NK-92 (cell line): ENCODE measurements around the gene KLK11.
"Not testable (repeated sequence)": the region's sequence is repeated elsewhere in the genome, so short reads cannot be mapped to it uniquely, and the experiment has no call there.

Experiments
- DNase-seq: peaks from one replicate; lab custom pipeline; 2025; ENCODE audit not compliant: unreplicated experiment; lab: John Stamatoyannopoulos, UW

KLK11 gene

GRCh38 chr19:51006406-51006805 lies 20.0 kb downstream of the KLK11 start:
- DNase-seq: no peak

- no peak for DNase-seq
Measured at GRCh38 chr19:51005248-51005647, 21.2 kb downstream of the KLK11 start.

GRCh38 chr19:51003316-51003715 lies 23.1 kb downstream of the KLK11 start:
- DNase-seq: no peak

GRCh38 chr19:51002542-51003311 lies 23.7 kb downstream of the KLK11 start:
- DNase-seq: no peak

- no peak for DNase-seq
Measured at GRCh38 chr19:51002089-51002532, 24.3 kb downstream of the KLK11 start.

GRCh38 chr19:51001515-51001914 lies 24.9 kb downstream of the KLK11 start, which contains the start of gene KLK8:
Gene KLK8, minus strand, starts transcription at chr19:51001604. Its CDS starts 437 bp downstream, at chr19:51001167.
- no peak for DNase-seq

- DNase-seq: no peak
Measured at GRCh38 chr19:51000981-51001380, 25.4 kb downstream of the KLK11 start.

- DNase-seq: no peak
Measured at GRCh38 chr19:51000426-51000825, 26.0 kb downstream of the KLK11 start.

- DNase-seq: no peak
Measured at GRCh38 chr19:50998686-50999085, 27.7 kb downstream of the KLK11 start.

- DNase-seq: no peak
Measured at GRCh38 chr19:50998061-50998460, 28.4 kb downstream of the KLK11 start.

- DNase-seq: no peak
Measured at GRCh38 chr19:50994129-50994528, 32.3 kb downstream of the KLK11 start.

- DNase-seq: no peak
Measured at GRCh38 chr19:50992666-50993035, 33.8 kb downstream of the KLK11 start.

GRCh38 chr19:50984416-50984815 lies 42.0 kb downstream of the KLK11 start:
- DNase-seq: not testable (repeated sequence)

- DNase-seq: no peak
Measured at GRCh38 chr19:50983625-50984292, 42.7 kb downstream of the KLK11 start, which contains the start of gene KLK7. Gene KLK7, minus strand, starts transcription at chr19:50983917. Its CDS starts 1,518 bp downstream, at chr19:50982399.

GRCh38 chr19:50982186-50982585 lies 44.2 kb downstream of the KLK11 start:
- DNase-seq: no peak

GRCh38 chr19:50981587-50982146 lies 44.7 kb downstream of the KLK11 start:
- DNase-seq: no peak

GRCh38 chr19:50980208-50980607 lies 46.2 kb downstream of the KLK11 start:
- no peak for DNase-seq

GRCh38 chr19:50979758-50980157 lies 46.7 kb downstream of the KLK11 start:
- no peak for DNase-seq

- no peak for DNase-seq
Measured at GRCh38 chr19:50978772-50979390, 47.5 kb downstream of the KLK11 start.

GRCh38 chr19:50977626-50978025 lies 48.8 kb downstream of the KLK11 start:
- DNase-seq: no peak

- DNase-seq: no peak
Measured at GRCh38 chr19:50975766-50976165, 50.6 kb downstream of the KLK11 start.
